OCI-LY3 (cell line): Measurements from ENCODE around the gene ZNF471.

Experiments used
- EZH2phosphoT487 ChIP-seq: fragments of 200-600 bp; shearing (Covaris generic); IDR thresholded peaks from 2 replicates; pipeline ENCODE4 v1.6.1; 2018; ENCODE audit warnings: antibody characterized with exemption, mixed run types, low read depth
- TF ChIP-seq, protein P1 (sequence below): fragments of 200-600, 300-600 bp; sonication (generic); IDR thresholded peaks from 2 replicates; pipeline ENCODE4 v1.5.1; 2014; ENCODE audit warnings: antibody characterized with exemption, low read length, low read depth

GRCh38 chr19:56507446-56508289 lies at the start of gene ZNF471:
- TF ChIP-seq, protein P1, sequence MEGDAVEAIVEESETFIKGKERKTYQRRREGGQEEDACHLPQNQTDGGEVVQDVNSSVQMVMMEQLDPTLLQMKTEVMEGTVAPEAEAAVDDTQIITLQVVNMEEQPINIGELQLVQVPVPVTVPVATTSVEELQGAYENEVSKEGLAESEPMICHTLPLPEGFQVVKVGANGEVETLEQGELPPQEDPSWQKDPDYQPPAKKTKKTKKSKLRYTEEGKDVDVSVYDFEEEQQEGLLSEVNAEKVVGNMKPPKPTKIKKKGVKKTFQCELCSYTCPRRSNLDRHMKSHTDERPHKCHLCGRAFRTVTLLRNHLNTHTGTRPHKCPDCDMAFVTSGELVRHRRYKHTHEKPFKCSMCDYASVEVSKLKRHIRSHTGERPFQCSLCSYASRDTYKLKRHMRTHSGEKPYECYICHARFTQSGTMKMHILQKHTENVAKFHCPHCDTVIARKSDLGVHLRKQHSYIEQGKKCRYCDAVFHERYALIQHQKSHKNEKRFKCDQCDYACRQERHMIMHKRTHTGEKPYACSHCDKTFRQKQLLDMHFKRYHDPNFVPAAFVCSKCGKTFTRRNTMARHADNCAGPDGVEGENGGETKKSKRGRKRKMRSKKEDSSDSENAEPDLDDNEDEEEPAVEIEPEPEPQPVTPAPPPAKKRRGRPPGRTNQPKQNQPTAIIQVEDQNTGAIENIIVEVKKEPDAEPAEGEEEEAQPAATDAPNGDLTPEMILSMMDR, result no peak
- TF ChIP-seq EZH2phosphoT487, result no peak
